Stimulated activated memory B cell treated with anti-CD40 and anti-IgM and Interleukin-4, amounts not matched to agents 10 μg/mL and 1 μg/mL and 100 μg/mL, for 72 hours (primary cell): ENCODE data around the gene PBX2.
"Not testable (repeated sequence)": the region's sequence is repeated elsewhere in the genome, so short reads cannot be mapped to it uniquely, and the experiment has no call there.

Source experiments
- ATAC-seq: fragments of 150-1000 bp; cut with Tn5 transposase; 2 replicates; pipeline ENCODE4 v1.10.0; 2021
- H3K27ac Mint-ChIP-seq: one replicate; pipeline ENCODE4 v1.8.0; 2022; ENCODE audit warnings: mild to moderate bottlenecking, mixed read lengths
- H3K27me3 Mint-ChIP-seq: one replicate; pipeline ENCODE4 v1.8.0; 2022; ENCODE audit warnings: mixed read lengths
- H3K36me3 Mint-ChIP-seq: one replicate; pipeline ENCODE4 v1.8.0; 2022; ENCODE audit warnings: mixed read lengths
- H3K4me1 Mint-ChIP-seq: one replicate; pipeline ENCODE4 v1.8.0; 2022; ENCODE audit warnings: mixed read lengths
- H3K4me3 Mint-ChIP-seq: one replicate; pipeline ENCODE4 v1.8.0; 2022; ENCODE audit warnings: mild to moderate bottlenecking, moderate library complexity, mixed read lengths
- H3K9me3 Mint-ChIP-seq: one replicate; pipeline ENCODE4 v1.8.0; 2022; ENCODE audit warnings: mixed read lengths

Gene PBX2

GRCh38 chr6:32144238-32144637 is 45.8 kb downstream of the PBX2 start:
- not testable (repeated sequence) for H3K27ac Mint-ChIP-seq, H3K9me3 Mint-ChIP-seq
- peaks cover 41% of the 10 kb centered on the region for H3K27me3 Mint-ChIP-seq

GRCh38 chr6:32140420-32141046 is 49.5 kb downstream of the PBX2 start:
- Mint-ChIP-seq H3K9me3 (no peaks in the 10 kb centered on the region), H3K27me3 (peaks cover 10% of the 10 kb centered on the region), H3K36me3 (no peaks in the 10 kb centered on the region), H3K27ac (no peak overlapping the region), H3K4me3 (no peak overlapping the region), H3K4me1 (no peaks in the 10 kb centered on the region)
- ATAC-seq, result no peak

More at GRCh38 chr6:32144238-32144637, 45.8 kb downstream of the PBX2 start:
- ATAC-seq, H3K4me3 Mint-ChIP-seq, H3K36me3 Mint-ChIP-seq: not testable (repeated sequence)
- peaks cover 13% of the 10 kb centered on the region for H3K4me1 Mint-ChIP-seq

DNA sequence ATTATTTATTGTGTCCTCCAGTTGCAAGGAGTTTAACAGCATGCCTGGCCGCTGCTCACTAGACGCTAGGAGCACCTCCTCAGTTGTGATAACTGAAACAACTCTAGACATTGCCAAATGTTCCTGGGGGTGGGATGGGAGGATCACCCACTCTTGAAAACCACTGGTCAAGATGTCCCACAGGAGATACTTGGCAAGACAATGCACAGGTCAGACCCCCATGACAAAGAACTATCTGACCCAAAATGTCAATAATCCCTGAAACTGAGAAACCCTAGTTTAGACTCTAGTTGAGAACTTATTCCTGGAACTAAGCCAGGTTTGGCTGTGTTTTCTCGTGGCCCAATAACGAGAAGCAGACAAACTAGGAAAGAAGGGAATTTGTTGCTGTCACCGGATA is 50.4 kb downstream of the PBX2 start:
- Mint-ChIP-seq H3K4me3 (no peak overlapping the region), H3K9me3 (no peaks in the 10 kb centered on the region), H3K4me1 (no peaks in the 10 kb centered on the region), H3K27ac (no peak overlapping the region), H3K27me3 (peaks cover 10% of the 10 kb centered on the region), H3K36me3 (no peaks in the 10 kb centered on the region)
- ATAC-seq, result no peak

DNA sequence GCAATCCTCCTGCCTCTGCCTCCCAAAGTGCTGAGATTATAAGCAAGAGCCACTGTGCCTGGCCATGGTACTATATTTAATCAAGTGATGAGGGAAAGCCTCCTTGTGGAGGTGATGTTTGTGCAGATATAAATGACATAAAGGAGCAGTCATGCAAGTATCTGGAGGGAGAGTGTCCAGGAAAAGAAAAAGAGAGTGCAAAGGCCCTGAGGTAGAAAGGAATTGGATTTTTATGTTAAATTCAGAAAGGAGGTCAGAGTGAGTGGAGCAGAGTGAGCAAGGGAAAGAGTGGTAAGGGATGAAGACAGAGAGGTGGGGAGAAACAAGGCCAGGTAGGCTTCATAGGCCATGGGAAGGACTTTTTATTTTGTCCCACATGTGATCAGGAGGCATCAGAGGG is 52.5 kb downstream of the PBX2 start:
- Mint-ChIP-seq H3K9me3 (no peaks in the 10 kb centered on the region), H3K27me3 (peaks cover 10% of the 10 kb centered on the region), H3K36me3 (no peaks in the 10 kb centered on the region)

More for the DNA sequence above, 52.5 kb downstream of the PBX2 start:
- Mint-ChIP-seq H3K4me1 (no peaks in the 10 kb centered on the region), H3K27ac (no peak overlapping the region), H3K4me3 (no peak overlapping the region)
- no peak for ATAC-seq
